ENCODE measurements around the gene LRWD1.

DNA sequence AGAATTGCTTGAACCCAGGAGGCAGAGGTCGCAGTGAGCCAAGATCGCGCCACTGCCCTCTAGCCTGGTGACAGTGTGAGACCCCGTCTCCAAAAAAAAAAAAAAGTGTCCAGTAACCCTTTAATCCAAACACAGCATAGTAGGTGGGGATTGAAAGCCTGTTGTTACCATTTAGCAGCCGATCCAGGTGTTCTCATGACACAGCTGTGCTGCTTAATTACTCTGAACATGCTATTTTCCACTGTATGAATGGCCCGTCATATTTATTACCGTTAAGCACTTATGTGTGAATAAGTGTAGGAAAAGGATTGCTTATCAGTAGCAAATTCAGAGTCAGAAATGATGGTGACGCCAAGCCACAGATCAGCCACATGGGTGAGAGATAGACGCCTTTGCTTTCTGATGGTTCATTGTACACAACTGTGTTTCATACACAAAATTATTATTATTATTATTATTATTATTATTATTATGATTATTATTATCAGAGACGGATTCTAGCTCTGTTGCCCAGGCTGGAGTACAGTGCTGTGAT lies 43.0 kb upstream of the LRWD1 start:
- no peak for TF ChIP-seq CTCF (IDR thresholded peaks at IDR 0.05)
- no peak for TF ChIP-seq PHF8 (IDR thresholded peaks at IDR 0.05; ENCODE audit: borderline replicate concordance, low read depth)
- TF ChIP-seq, protein P1, sequence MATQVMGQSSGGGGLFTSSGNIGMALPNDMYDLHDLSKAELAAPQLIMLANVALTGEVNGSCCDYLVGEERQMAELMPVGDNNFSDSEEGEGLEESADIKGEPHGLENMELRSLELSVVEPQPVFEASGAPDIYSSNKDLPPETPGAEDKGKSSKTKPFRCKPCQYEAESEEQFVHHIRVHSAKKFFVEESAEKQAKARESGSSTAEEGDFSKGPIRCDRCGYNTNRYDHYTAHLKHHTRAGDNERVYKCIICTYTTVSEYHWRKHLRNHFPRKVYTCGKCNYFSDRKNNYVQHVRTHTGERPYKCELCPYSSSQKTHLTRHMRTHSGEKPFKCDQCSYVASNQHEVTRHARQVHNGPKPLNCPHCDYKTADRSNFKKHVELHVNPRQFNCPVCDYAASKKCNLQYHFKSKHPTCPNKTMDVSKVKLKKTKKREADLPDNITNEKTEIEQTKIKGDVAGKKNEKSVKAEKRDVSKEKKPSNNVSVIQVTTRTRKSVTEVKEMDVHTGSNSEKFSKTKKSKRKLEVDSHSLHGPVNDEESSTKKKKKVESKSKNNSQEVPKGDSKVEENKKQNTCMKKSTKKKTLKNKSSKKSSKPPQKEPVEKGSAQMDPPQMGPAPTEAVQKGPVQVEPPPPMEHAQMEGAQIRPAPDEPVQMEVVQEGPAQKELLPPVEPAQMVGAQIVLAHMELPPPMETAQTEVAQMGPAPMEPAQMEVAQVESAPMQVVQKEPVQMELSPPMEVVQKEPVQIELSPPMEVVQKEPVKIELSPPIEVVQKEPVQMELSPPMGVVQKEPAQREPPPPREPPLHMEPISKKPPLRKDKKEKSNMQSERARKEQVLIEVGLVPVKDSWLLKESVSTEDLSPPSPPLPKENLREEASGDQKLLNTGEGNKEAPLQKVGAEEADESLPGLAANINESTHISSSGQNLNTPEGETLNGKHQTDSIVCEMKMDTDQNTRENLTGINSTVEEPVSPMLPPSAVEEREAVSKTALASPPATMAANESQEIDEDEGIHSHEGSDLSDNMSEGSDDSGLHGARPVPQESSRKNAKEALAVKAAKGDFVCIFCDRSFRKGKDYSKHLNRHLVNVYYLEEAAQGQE (IDR thresholded peaks at IDR 0.05): no peak
- no peak for TF ChIP-seq RAD21 (conservative IDR thresholded peaks at IDR 0.05 in 1 of 2, IDR thresholded peaks at IDR 0.05 in 1 of 2)
- TF ChIP-seq ELK1 (IDR thresholded peaks at IDR 0.05; ENCODE audit: low read depth, low read length): no peak
- no peak for TF ChIP-seq MAX (IDR thresholded peaks at IDR 0.05)
- no peak for TF ChIP-seq PBX3 (IDR thresholded peaks at IDR 0.05)
- TF ChIP-seq TFCP2L1 (CRISPR knock-in tag; IDR thresholded peaks at IDR 0.05): no peak
